Kidney (tissue), 14 donors: ENCODE data around the gene CNNM3. TPM values are rescaled to one million over a fixed set of nuclear protein-coding genes. Genes with fewer than 3 reads are reported as not detected.
A peak's percentile ranks its signal among the peaks of the same experiment; 100 is the strongest.

Experiments used
- DNase-seq, 5 donors: peaks; one replicate each; pipeline ENCODE4 v3.0.0-alpha.2; 2013 to 2020
- FAIRE-seq: peaks from 2 replicates; lab custom pipeline; 2012; peaks lifted over from hg19 to GRCh38; lab: Jason Lieb, UNC
- H3K27ac ChIP-seq, 2 donors: one replicate each; pipeline ENCODE4 v1.7.0; 2013; ENCODE audit warnings: low read depth in 2 of 2, low read length in 2 of 2, inconsistent platforms in 1 of 2
- H3K27me3 ChIP-seq: one replicate; pipeline ENCODE4 v1.7.1; 2013; ENCODE audit warnings: low read length, inconsistent platforms; ENCODE audit not compliant: control insufficient read depth, insufficient read depth
- H3K36me3 ChIP-seq, 3 donors: one replicate each; pipeline versions ENCODE4 v1.7.0 to v1.7.1; 2013; ENCODE audit warnings: low read length in 3 of 3, control low read depth in 1 of 3, inconsistent platforms in 1 of 3; ENCODE audit not compliant: insufficient read depth in 3 of 3, control insufficient read depth in 2 of 3
- H3K4me1 ChIP-seq, 3 donors: one replicate each; pipeline versions ENCODE4 v1.7.0 to v1.7.1; 2013; ENCODE audit warnings: low read length in 3 of 3, inconsistent platforms in 1 of 3, low read depth in 1 of 3; ENCODE audit not compliant: control insufficient read depth in 2 of 3, insufficient read depth in 2 of 3
- H3K4me3 ChIP-seq, 3 donors: one replicate each; pipeline versions ENCODE4 v1.7.0 to v1.8.1; 2013; ENCODE audit warnings: low read length in 3 of 3, control low read depth in 1 of 3, inconsistent platforms in 1 of 3
- H3K9ac ChIP-seq, 3 donors: one replicate each; pipeline versions ENCODE4 v1.7.0 to v1.7.1; 2013; ENCODE audit warnings: low read length in 3 of 3, control low read depth in 1 of 3, inconsistent platforms in 1 of 3
- H3K9me3 ChIP-seq, 3 donors: one replicate each; pipeline versions ENCODE4 v1.7.0 to v1.7.1; 2013; ENCODE audit warnings: low read length in 3 of 3, control low read depth in 1 of 3, inconsistent platforms in 1 of 3; ENCODE audit not compliant: control insufficient read depth in 2 of 3, insufficient read depth in 1 of 3
- intact Hi-C: fragments of 100-400 bp; cut with DNase I; formaldehyde crosslinking; loops from one replicate; pipeline ENCODE4 v1.11.1; 2022
- polyA plus RNA-seq: library from polyadenylated mRNA; stranded (reverse); fragments of 350-450 nt; fragmentation: Illumina TruSeq; extraction: RNeasy Lipid Tissue Mini Kit (QIAGEN cat#74804); gene quantifications from one replicate; pipeline ENCODE4 v1.2.3, GENCODE V29; 2014; ENCODE audit warnings: low read depth, low replicate concordance; ENCODE audit not compliant: insufficient read depth
- total RNA-seq: library from RNA; stranded (reverse); fragmentation: NEBNext Ultra II Directional; extraction: Animal tissue kit (Norgen Biotek cat#: 25700); gene quantifications from one replicate; pipeline ENCODE4 v1.2.1, GENCODE V29; 2021
- TF ChIP-seq, protein P1 (sequence below): IDR thresholded peaks from 3 replicates; pipeline ENCODE4 v1.5.1; 2012; ENCODE audit warnings: mild to moderate bottlenecking, moderate library complexity, borderline replicate concordance; ENCODE audit not compliant: insufficient read depth; ENCODE audit errors: extremely low read depth
- donor health status: control.
- donor health status: control.
- donor health status: control.
- donor health status: control.
- donor health status: control.
- donor health status: DM: yes; HTN: yes; CAD: no.
- donor health status: Normal renal cell carcinoma (clear cell type).

CNNM3 gene
- total and polyA plus RNA-seq, 2 donors from 2014 or later: 6.9 to 26.1 TPM

DNA sequence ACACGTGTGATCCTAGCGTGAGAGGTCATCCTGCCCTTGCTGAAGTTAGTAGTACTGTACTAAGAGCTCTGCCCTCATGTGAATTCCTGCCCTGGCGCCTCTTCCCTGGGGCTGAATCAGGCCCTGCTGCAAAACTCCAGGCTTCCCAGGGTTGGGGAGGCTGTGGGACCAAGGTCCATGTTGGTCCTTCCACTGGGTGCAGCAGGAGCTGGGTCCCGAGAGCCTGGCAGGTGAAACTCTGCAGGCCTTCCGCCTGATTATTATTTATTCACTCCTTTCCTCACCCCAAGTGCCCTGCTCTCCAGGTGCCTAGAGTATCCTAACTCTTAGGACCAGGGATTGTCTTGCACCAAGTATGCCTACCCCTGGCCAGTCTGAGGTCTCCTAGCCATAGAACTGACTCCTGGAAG lies 5.3 kb upstream of the CNNM3 start:
- H3K36me3 ChIP-seq: peaks cover 0 to 3% (median 0%) of the 10 kb centered on the region in 3 donors
- no peaks in the 10 kb centered on the region for H3K27me3 ChIP-seq
- TF ChIP-seq, protein P1, sequence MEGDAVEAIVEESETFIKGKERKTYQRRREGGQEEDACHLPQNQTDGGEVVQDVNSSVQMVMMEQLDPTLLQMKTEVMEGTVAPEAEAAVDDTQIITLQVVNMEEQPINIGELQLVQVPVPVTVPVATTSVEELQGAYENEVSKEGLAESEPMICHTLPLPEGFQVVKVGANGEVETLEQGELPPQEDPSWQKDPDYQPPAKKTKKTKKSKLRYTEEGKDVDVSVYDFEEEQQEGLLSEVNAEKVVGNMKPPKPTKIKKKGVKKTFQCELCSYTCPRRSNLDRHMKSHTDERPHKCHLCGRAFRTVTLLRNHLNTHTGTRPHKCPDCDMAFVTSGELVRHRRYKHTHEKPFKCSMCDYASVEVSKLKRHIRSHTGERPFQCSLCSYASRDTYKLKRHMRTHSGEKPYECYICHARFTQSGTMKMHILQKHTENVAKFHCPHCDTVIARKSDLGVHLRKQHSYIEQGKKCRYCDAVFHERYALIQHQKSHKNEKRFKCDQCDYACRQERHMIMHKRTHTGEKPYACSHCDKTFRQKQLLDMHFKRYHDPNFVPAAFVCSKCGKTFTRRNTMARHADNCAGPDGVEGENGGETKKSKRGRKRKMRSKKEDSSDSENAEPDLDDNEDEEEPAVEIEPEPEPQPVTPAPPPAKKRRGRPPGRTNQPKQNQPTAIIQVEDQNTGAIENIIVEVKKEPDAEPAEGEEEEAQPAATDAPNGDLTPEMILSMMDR: no peak
- H3K4me1 ChIP-seq: peaks cover 0 to 4% (median 0%) of the 10 kb centered on the region in 3 donors
- FAIRE-seq: no peak
- H3K4me3 ChIP-seq: no peak overlapping the region
- intact Hi-C loops: no loop called here
- H3K9ac ChIP-seq: no peak overlapping the region
- no peaks in the 10 kb centered on the region for H3K9me3 ChIP-seq
- peak in 1 of 5 donors; percentile 22 for DNase-seq
- no peak overlapping the region for H3K27ac ChIP-seq

DNA sequence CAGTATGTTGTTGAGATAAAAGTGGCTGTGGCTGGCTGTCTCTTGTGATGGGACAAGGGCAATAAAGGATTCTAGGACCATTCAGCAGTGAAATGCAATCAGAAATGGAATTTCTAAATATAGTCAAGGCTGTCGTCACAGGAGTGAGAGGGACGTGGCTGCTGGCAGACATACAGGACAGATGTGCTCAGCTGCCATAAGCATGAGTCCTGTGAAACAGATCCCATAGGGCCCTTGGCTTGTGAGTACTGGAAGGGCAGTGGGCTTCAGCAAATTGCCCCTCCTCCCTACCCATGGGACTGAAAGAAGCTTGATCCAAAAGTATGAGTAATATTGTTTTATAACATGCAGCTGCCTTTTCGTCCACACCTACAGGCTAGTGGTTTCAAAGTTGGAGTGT lies 4.2 kb upstream of the CNNM3 start:
- no peak overlapping the region for H3K4me3 ChIP-seq
- H3K27ac ChIP-seq: no peak overlapping the region
- TF ChIP-seq, protein P1: no peak
- no peaks in the 10 kb centered on the region for H3K27me3 ChIP-seq
- DNase-seq (peak in 1 of 5 donors; percentile 68), FAIRE-seq (no peak)
- intact Hi-C loops: no loop called here
- no peak overlapping the region for H3K9ac ChIP-seq
- no peaks in the 10 kb centered on the region for H3K9me3 ChIP-seq
- H3K4me1 ChIP-seq: peaks cover 0 to 4% (median 0%) of the 10 kb centered on the region in 3 donors
- H3K36me3 ChIP-seq: peaks cover 0 to 3% (median 0%) of the 10 kb centered on the region in 3 donors

DNA sequence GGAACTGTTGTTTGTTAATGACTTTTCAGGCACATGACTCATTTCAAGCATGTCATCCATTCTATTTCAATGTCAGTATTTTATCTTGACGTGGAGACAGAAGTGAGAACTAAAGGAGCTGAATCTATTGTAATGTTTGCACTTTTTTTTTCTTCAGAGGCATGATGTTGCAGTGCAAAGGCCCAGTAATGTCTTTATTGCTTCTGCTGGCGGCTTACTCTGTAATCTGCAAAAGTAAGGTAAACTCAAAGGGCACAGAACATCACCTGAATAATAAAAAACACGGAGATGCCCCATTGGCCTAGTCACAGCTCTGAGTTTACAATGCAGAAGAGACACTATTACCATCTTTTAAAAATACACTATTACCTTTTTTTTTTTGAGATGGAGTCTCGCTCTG lies 2.4 kb upstream of the CNNM3 start:
- FAIRE-seq: no peak
- intact Hi-C loops: no loop called here

More for the DNA sequence above, 2.4 kb upstream of the CNNM3 start:
- TF ChIP-seq, protein P1: no peak
- Histone ChIP-seq H3K9me3 (no peaks in the 10 kb centered on the region), H3K9ac (no peak overlapping the region), H3K4me3 (no peak overlapping the region), H3K27ac (no peak overlapping the region), H3K36me3 (peaks cover 0 to 3% (median 0%) of the 10 kb centered on the region in 3 donors), H3K27me3 (no peaks in the 10 kb centered on the region), H3K4me1 (peaks cover 0 to 17% (median 5%) of the 10 kb centered on the region in 3 donors)
- no peak for DNase-seq
